Tibial nerve (tissue), 4 donors: ENCODE data around the gene CD180. TPM values are rescaled to one million over a fixed set of nuclear protein-coding genes. Genes with fewer than 3 reads are reported as not detected.

Experiments
- DNase-seq, 2 donors: peaks; one replicate each; pipeline ENCODE4 v3.0.0-alpha.2; 2019; ENCODE audit warnings: low spot score in 2 of 2
- H3K27ac ChIP-seq, 4 donors: fragments of 200-600 bp; sonication (generic) in 3 of 4; one replicate each; pipeline ENCODE4 v1.5.1; 2017 to 2019; ENCODE audit warnings: mild to moderate bottlenecking in 1 of 4
- H3K27me3 ChIP-seq, 2 donors: fragments of 200-600 bp; sonication (generic) in 1 of 2; one replicate each; pipeline versions ENCODE4 v1.5.1 to v1.6.0; 2017 to 2019
- H3K36me3 ChIP-seq, 3 donors: fragments of 200-600 bp; sonication (generic); one replicate each; pipeline ENCODE4 v1.5.1; 2018 to 2019
- H3K4me1 ChIP-seq, 4 donors: fragments of 200-600 bp; sonication (generic) in 3 of 4; one replicate each; pipeline ENCODE4 v1.5.1; 2017 to 2019
- H3K4me3 ChIP-seq, 4 donors: fragments of 200-600 bp; sonication (generic) in 3 of 4; one replicate each; pipeline ENCODE4 v1.5.1; 2017 to 2019; ENCODE audit warnings: mild to moderate bottlenecking in 1 of 4, moderate library complexity in 1 of 4
- H3K9me3 ChIP-seq, 4 donors: fragments of 200-600 bp; sonication (generic) in 3 of 4; one replicate each; pipeline ENCODE4 v1.5.1; 2017 to 2019
- CTCF ChIP-seq, 5 experiments: fragments of 200-600 bp in 3 of 5; fragments of 450-650 bp in 2 of 5; sonication (generic) in 3 of 5; IDR thresholded peaks; one replicate each; pipeline ENCODE4 v1.5.1; 2016 to 2019; ENCODE audit warnings: antibody characterized with exemption in 5 of 5, mild to moderate bottlenecking in 3 of 5, moderate library complexity in 2 of 5
- EP300 ChIP-seq, 2 donors: sonication (generic); formaldehyde crosslinking; IDR thresholded peaks; one replicate each; pipeline ENCODE4 v1.6.1; 2017; ENCODE audit warnings: antibody characterized with exemption in 2 of 2, mild to moderate bottlenecking in 1 of 2
- POLR2A ChIP-seq, 2 donors: fragments of 450-650 bp; IDR thresholded peaks; one replicate each; pipeline ENCODE4 v1.6.1; 2017; ENCODE audit warnings: antibody characterized with exemption in 2 of 2, mild to moderate bottlenecking in 2 of 2, moderate library complexity in 2 of 2
- WGBS, 2 donors: methylation state at CpG; one replicate each; pipeline ENCODE4 v1.1.5; 2018; 5-methylcytosine and 5-hydroxymethylcytosine counted together
- total RNA-seq, 4 donors: library from RNA; depleted of rRNA; stranded (reverse); fragments of >200 nt; gene quantifications; one replicate each; pipeline ENCODE4 v1.1.0, GENCODE V29; 2016

Gene CD180
- total RNA-seq = 1 to 10 TPM in 1 of 4 donors, under 1 TPM in 3; 0.21 to 2.7 (median 0.52) TPM

- Histone ChIP-seq H3K4me3 (peak within 1 kb of the TSS in 2 of 4 donors; percentile 6 to 10), H3K27me3 (peaks cover 0 to 6% of the 10 kb centered on the region in 2 donors), H3K36me3 (no peaks in the 10 kb centered on the region), H3K27ac (peak within 1 kb of the TSS in 2 of 4 donors; percentile 16 to 28), H3K4me1 (peaks cover 0 to 34% (median 4%) of the 10 kb centered on the region in 4 donors), H3K9me3 (no peaks in the 10 kb centered on the region)
- TF ChIP-seq POLR2A (IDR thresholded peaks at IDR 0.05) (no peak), EP300 (IDR thresholded peaks at IDR 0.05) (peak in 1 of 2 donors; percentile 54)
- 13 to 21% methylated on average over 5 of the region's 5 CpGs for WGBS, 2 donors
- DNase-seq = no peak
These were observed at the start of gene CD180 for GRCh38 chr5:67196537-67197059. TSS of gene CD180 (minus strand) at chr5:67196799. CDS start at chr5:67196641, 158 bp downstream.

- WGBS, 2 donors = 0 to 1% methylated on average over 2 of the region's 2 CpGs
- TF ChIP-seq EP300 (IDR thresholded peaks at IDR 0.05) = peak in 1 of 2 donors; percentile 46
- TF ChIP-seq CTCF (IDR thresholded peaks at IDR 0.05) = peak; percentile 53 to 88 (median 64)
- no peak for TF ChIP-seq POLR2A (IDR thresholded peaks at IDR 0.05)
- Histone ChIP-seq H3K36me3 (no peaks in the 10 kb centered on the region), H3K4me1 (peaks cover 0 to 43% (median 17%) of the 10 kb centered on the region in 4 donors), H3K9me3 (no peaks in the 10 kb centered on the region), H3K27ac (peak overlapping the region; percentile 57 to 79 (median 70)), H3K4me3 (no peak overlapping the region), H3K27me3 (no peaks in the 10 kb centered on the region)
- peak in 1 of 2 donors; percentile 76 for DNase-seq
These were observed 49.5 kb upstream of the CD180 start for GRCh38 chr5:67246108-67246507.

- Histone ChIP-seq H3K27ac (peak overlapping the region; percentile 57 to 79 (median 70)), H3K9me3 (no peaks in the 10 kb centered on the region), H3K4me3 (no peak overlapping the region), H3K36me3 (no peaks in the 10 kb centered on the region), H3K4me1 (peaks cover 0 to 43% (median 17%) of the 10 kb centered on the region in 4 donors), H3K27me3 (no peaks in the 10 kb centered on the region)
- no peak for TF ChIP-seq CTCF (IDR thresholded peaks at IDR 0.05)
- no peak for DNase-seq
- WGBS, 2 donors = 59 to 67% methylated on average over 3 of the region's 3 CpGs
These were observed 48.8 kb upstream of the CD180 start for GRCh38 chr5:67245259-67245846.

GRCh38 chr5:67244345-67244793, 47.8 kb upstream of the CD180 start:
- H3K27me3 ChIP-seq = no peaks in the 10 kb centered on the region
- no peaks in the 10 kb centered on the region for H3K9me3 ChIP-seq
- H3K4me1 ChIP-seq = peaks cover 0 to 40% (median 17%) of the 10 kb centered on the region in 4 donors
- TF ChIP-seq CTCF (IDR thresholded peaks at IDR 0.05) (no peak), EP300 (IDR thresholded peaks at IDR 0.05) (peak in 1 of 2 donors; percentile 40), POLR2A (IDR thresholded peaks at IDR 0.05) (no peak)
- no peak for DNase-seq
- peak overlapping the region in 1 of 4 donors; percentile 79 for H3K27ac ChIP-seq
- H3K36me3 ChIP-seq = no peaks in the 10 kb centered on the region
- H3K4me3 ChIP-seq = no peak overlapping the region
- WGBS, 2 donors = 56 to 72% methylated on average over 3 of the region's 3 CpGs

- Histone ChIP-seq H3K9me3 (no peaks in the 10 kb centered on the region), H3K36me3 (no peaks in the 10 kb centered on the region), H3K27me3 (no peaks in the 10 kb centered on the region), H3K4me1 (peaks cover 0 to 35% (median 15%) of the 10 kb centered on the region in 4 donors), H3K4me3 (no peak overlapping the region), H3K27ac (peak overlapping the region in 1 of 4 donors; percentile 79)
- TF ChIP-seq POLR2A (IDR thresholded peaks at IDR 0.05) (no peak), CTCF (IDR thresholded peaks at IDR 0.05) (no peak), EP300 (IDR thresholded peaks at IDR 0.05) (no peak)
- no peak for DNase-seq
- WGBS, 2 donors = 87 to 93% methylated on average over 4 of the region's 4 CpGs
These were observed 47.3 kb upstream of the CD180 start for GRCh38 chr5:67243944-67244343.
